A549 (cell line): ENCODE measurements around the gene KCNJ6.

Source experiments
- GATA3 ChIP-seq: IDR thresholded peaks from 2 replicates; pipeline ENCODE4 v1.6.1; 2012; ENCODE audit warnings: borderline replicate concordance
- JUN ChIP-seq, 2 experiments: fragments of >200 bp; sonication (Bioruptor Twin); formaldehyde crosslinking; IDR thresholded peaks; 2 replicates in 1 of 2; 3 replicates in 1 of 2; pipeline ENCODE4 v1.6.1; 2016 to 2017
- POLR2A ChIP-seq: IDR thresholded peaks from 2 replicates; pipeline ENCODE4 v1.6.1; 2012; ENCODE audit warnings: mild to moderate bottlenecking, low read length

DNA sequence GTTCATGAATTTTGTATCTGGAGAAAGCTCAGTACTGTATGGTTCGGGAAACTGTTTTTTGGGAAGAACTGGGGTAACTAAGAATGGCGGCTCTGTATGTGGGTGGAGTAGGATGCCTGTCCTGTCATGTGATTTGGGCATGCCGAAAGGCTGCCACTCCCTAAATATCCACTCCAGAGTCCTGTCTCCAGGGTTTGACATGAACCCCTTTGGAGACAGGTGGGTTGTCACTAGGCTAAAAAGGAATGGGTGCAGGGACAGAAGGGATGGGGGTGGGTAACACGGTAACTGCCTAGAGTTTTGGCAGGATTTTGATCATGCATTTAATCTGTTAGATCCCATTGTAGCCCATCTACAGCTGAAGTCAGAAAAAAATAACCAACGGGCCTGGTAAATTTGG is 150.1 kb downstream of the KCNJ6 start:
- no peak for TF ChIP-seq JUN (IDR thresholded peaks at IDR 0.05)
- no peak for TF ChIP-seq POLR2A
- TF ChIP-seq GATA3: no peak
